ENCODE data around the gene TUBB2B.

Gene TUBB2B

DNA sequence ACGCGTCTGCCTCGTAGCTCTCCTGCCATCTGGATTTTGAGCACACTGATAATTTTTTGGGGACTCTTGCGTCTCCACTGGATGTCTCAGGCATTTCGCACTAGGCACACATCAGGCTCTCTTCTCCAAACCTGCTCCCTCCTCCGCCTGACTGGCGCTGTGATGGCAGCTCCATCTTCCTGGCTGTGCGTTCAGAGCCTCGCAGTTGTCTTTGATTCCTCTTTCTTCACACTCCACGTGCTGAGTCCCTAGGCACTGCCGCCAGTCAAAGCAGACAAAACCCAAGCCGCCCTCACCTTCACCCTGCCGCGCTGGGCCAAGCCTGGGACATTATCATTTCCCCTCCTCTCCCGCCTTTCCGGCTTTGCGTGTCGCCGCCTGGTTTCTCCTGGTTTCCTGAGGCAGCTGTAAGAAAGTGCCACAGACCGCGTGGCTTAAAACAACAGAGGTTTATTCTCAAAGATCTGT is 32.1 kb upstream of the TUBB2B start:
- Histone ChIP-seq H3K27ac (peak overlapping the region; percentile 92), H3K36me3 (peaks cover 37% of the 10 kb centered on the region), H3K4me2 (peak overlapping the region; percentile 94), H3K4me1 (peaks cover 31% of the 10 kb centered on the region), H3K27me3 (no peaks in the 10 kb centered on the region), H3K9me3 (0 out of 2 replicates have a peak, but pooled peaks cover 9% of the 10 kb centered on the region), H4K20me1 (peaks cover 44% of the 10 kb centered on the region), H3K4me3 (peak overlapping the region; percentile 100), H3K9ac (peak overlapping the region; percentile 93)
- TF ChIP-seq Cebpa-rat (IDR thresholded peaks at IDR 0.05): no peak

DNA sequence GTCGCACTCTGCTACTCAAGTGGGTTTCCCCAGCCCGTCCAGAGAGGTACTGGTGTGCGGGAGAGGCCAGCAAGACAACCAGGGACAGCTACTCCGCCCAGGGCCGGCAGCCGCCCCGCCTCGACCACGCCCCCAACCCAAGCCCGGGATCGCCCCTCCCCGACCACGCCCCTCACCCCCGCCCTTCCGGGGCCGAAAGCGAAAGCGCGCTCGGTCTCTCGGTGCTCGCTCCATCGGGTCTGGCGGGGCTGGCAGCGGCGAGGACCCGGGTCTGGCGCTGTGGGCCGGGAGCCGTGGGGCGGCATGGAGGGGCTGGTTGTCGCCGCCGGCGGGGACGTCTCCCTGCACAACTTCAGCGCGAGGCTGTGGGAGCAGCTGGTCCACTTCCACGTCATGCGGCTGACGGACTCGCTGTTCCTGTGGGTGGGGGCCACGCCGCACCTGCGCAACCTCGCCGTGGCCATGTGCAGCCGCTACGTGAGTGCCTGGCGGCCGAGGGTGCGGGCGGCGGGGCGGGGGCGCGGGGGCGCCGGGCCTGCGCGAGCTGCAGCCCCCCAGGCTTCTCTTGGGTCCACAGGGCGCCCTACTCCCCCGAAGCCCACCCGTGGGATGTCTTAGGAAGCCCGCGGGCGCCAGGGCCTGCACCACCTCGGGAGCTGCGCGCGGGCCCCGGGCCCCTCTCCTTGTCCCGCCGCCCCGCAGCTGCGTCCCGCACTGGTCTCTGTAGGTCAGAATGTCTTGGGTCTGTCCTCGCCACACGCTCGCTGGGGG is 31.5 kb upstream of the TUBB2B start, which contains the start of gene PSMG4:
PSMG4 (plus strand) TSS at position 228 of the 771 bp plus-strand sequence; CDS start at position 304, 76 bp downstream.
- peaks cover 31% of the 10 kb centered on the region for H3K36me3 ChIP-seq
- H3K27me3 ChIP-seq: no peaks in the 10 kb centered on the region
- H3K4me2 ChIP-seq: peak within 1 kb of the TSS; percentile 94
- peak within 1 kb of the TSS; percentile 100 for H3K4me3 ChIP-seq
- peaks cover 9% of the 10 kb centered on the region for H3K9me3 ChIP-seq
- peaks cover 31% of the 10 kb centered on the region for H3K4me1 ChIP-seq
- TF ChIP-seq Cebpa-rat (IDR thresholded peaks at IDR 0.05): no peak
- peak within 1 kb of the TSS; percentile 92 for H3K27ac ChIP-seq
- peaks cover 38% of the 10 kb centered on the region for H4K20me1 ChIP-seq
- H3K9ac ChIP-seq: peak within 1 kb of the TSS; percentile 93

DNA sequence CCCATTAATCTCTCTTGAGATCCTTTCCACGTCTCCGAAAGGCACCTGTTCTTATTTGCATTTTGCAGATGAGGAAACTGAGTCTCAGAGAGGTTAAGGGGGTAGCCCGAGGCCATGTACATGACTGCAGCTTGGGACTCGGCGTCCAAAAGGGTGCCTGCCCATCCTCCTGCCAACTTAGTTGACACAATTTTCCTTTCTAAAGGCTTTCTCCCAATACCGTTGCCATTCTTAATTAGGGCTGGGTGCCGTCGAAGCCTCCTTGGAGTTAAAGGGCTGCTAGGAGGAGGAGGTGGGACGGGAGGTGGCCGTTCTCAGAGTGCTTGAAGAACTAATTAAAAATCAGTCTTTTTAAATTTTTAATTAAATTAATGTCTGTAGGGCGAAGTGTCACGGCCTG is 30.7 kb upstream of the TUBB2B start:
- Histone ChIP-seq H3K4me3 (peak overlapping the region; percentile 100), H3K27ac (0 out of 2 replicates have a peak overlapping the region, but pooled peaks have one; percentile 92), H3K9ac (no peak overlapping the region), H3K4me1 (peaks cover 31% of the 10 kb centered on the region), H3K36me3 (peaks cover 24% of the 10 kb centered on the region), H3K4me2 (peak overlapping the region; percentile 80), H3K27me3 (no peaks in the 10 kb centered on the region), H3K9me3 (peaks cover 16% of the 10 kb centered on the region), H4K20me1 (peaks cover 31% of the 10 kb centered on the region)
- TF ChIP-seq Cebpa-rat (IDR thresholded peaks at IDR 0.05): no peak

DNA sequence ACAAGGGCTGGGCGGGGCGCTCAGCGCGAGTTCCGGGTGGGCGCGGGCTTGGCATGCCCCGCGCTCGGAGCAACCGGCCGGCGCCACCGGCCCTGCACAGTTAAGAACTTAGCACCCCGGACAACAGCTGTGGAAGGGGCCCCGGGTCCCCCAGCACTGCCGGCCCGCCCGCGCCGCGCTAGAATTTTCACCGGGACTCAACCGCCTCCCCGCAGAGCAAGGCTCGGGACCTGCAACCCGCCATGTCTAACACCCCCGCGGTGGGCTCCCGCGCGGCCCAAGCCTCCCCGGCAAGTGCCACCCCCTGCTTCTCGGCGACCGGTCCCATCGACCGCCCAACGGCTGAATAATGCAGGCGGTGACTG is 26.1 kb upstream of the TUBB2B start:
- no peaks in the 10 kb centered on the region for H3K27me3 ChIP-seq
- H3K9me3 ChIP-seq: peaks cover 16% of the 10 kb centered on the region
- H3K4me2 ChIP-seq: no peak overlapping the region
- no peaks in the 10 kb centered on the region for H3K36me3 ChIP-seq
- H3K4me3 ChIP-seq: no peak overlapping the region
- no peaks in the 10 kb centered on the region for H4K20me1 ChIP-seq
- H3K27ac ChIP-seq: no peak overlapping the region
- no peak overlapping the region for H3K9ac ChIP-seq
- no peak for TF ChIP-seq Cebpa-rat (IDR thresholded peaks at IDR 0.05)
- H3K4me1 ChIP-seq: peaks cover 10% of the 10 kb centered on the region

DNA sequence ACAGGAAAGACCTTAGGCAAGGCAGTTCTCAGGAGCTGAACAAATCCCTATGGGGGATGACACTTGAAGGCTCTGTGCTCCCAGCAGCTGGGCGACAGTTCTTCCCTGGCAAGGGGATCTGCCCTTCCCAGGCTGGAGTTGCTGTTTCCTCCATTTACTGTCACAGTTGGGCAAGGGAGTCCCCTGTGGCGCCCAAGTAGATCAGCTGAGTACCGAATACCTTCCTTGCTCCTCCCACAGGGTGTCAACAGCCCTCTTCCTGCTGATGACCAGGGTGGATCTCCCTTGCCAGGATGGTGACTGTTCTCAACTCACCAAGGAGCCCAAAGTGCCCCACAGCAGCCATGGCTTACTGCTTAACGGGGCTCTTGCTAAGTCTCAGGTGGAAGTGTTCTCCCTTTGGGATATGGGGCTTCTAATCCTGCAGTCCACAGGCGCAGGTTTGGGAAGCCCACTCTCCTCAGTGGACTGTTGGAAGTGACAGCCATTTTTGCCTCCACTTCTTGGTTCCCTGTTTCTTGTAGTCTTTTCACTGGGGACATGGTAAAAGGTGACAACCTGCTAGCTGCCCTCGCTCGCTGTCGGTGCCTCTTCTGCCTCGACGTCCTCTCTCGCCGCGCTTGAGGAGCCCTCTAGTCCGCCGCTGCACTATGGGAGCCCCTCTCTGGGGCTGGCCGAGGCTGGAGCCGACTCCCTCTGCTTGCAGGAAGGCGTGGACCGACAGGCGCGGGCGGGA is 25.6 kb upstream of the TUBB2B start:
- no peak overlapping the region for H3K4me2 ChIP-seq
- no peaks in the 10 kb centered on the region for H4K20me1 ChIP-seq
- H3K9ac ChIP-seq: no peak overlapping the region
- H3K27ac ChIP-seq: no peak overlapping the region
- peaks cover 16% of the 10 kb centered on the region for H3K9me3 ChIP-seq
- no peaks in the 10 kb centered on the region for H3K27me3 ChIP-seq
- H3K4me1 ChIP-seq: peaks cover 4% of the 10 kb centered on the region
- no peak for TF ChIP-seq Cebpa-rat (IDR thresholded peaks at IDR 0.05)
- no peaks in the 10 kb centered on the region for H3K36me3 ChIP-seq
- H3K4me3 ChIP-seq: no peak overlapping the region

DNA sequence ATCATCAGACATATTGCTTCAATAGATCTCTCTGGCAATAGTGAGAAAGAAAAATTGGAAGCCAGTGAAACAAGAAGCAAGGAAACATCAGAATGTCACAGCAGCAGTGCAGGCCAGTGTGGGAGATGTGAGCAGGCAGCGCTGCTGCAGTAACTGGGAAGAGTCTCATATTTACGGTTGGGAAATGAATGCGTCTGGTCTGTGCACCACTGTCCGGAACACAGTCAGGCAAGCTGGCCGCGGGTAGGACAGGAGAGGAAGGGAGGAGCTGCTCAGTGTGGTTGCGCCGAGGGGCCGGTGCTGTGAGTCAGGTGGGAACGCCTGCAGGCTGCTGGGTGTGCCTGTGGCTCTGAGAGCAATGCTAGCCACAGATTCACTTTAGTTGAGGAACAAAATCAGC is 24.9 kb upstream of the TUBB2B start:
- Histone ChIP-seq H3K36me3 (no peaks in the 10 kb centered on the region), H3K9ac (no peak overlapping the region), H3K4me1 (peaks cover 4% of the 10 kb centered on the region; the same call in 1 of the 2 replicates), H3K4me2 (no peak overlapping the region), H3K27me3 (no peaks in the 10 kb centered on the region), H3K27ac (no peak overlapping the region), H3K4me3 (no peak overlapping the region), H3K9me3 (peaks cover 16% of the 10 kb centered on the region), H4K20me1 (no peaks in the 10 kb centered on the region)
- TF ChIP-seq Cebpa-rat (IDR thresholded peaks at IDR 0.05): no peak

DNA sequence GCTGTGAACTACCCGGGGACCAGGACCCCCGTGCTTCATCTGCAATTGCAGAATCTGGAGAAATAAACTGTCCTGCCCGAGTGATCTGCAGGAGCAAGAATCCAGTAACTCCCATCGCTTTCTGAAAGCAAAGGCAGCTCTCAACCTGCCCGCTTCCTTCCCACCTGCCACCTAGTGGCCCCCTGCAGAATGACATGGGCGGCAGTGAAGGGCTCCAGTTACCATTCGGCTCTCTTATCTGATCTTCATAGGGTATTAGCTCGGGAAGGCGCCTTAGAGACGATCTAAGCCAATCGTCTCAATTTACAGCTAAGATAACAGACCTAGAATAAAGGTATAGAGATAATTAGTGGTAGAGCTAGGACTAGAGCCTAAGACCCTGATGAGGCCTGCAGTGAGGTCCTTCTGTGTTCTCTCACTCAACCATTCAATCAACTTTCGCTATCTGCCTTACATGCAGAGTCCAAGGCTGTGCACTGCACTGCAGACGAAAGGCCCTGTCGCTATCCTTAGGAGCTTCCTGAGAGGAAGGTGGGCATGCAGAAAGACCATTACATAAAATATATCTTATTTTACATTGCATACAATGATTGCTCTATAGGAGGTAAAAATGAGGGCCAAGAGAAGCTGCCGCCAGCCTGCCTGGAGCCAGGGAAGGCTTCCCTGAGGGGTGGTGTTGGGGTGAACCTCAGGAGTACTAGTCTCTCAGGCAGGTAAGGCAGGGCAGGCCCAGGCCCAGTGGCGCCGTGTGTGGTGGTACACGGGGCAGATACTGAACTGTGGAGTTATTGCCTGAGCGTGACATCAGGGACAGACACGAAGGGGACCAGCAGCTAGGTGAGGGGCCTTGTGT is 24.2 kb upstream of the TUBB2B start:
- Histone ChIP-seq H3K4me3 (no peak overlapping the region), H3K36me3 (no peaks in the 10 kb centered on the region), H3K4me1 (peaks cover 4% of the 10 kb centered on the region; the same call in 1 of the 2 replicates), H3K9me3 (peaks cover 16% of the 10 kb centered on the region), H3K27ac (no peak overlapping the region), H4K20me1 (no peaks in the 10 kb centered on the region), H3K27me3 (no peaks in the 10 kb centered on the region), H3K9ac (no peak overlapping the region), H3K4me2 (peak overlapping the region; percentile 34; the same call in 1 of the 2 replicates)
- TF ChIP-seq Cebpa-rat (IDR thresholded peaks at IDR 0.05): no peak

DNA sequence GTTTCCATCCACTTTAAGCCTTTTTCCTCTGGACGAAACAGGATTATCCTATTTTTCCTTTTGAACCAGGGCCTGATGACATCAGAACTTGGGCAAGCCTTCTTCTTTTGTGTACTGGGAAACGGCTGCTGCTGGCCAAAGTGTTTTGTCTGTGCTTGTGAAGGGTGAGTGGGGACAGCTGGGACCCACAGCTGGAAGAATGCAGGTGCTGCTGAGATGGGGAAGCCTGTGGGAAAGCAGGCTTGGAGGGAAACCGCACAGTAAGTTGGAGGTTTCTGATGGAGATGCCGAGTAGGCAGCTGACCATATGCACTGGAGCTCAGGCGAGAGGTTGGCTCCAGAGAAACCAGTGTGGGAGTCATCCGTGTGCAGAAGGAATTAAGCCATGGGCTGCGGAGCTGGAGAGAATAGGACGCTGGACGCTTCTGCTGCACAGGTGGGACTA is 22.8 kb upstream of the TUBB2B start:
- H3K4me3 ChIP-seq: no peak overlapping the region
- H3K9ac ChIP-seq: no peak overlapping the region

DNA sequence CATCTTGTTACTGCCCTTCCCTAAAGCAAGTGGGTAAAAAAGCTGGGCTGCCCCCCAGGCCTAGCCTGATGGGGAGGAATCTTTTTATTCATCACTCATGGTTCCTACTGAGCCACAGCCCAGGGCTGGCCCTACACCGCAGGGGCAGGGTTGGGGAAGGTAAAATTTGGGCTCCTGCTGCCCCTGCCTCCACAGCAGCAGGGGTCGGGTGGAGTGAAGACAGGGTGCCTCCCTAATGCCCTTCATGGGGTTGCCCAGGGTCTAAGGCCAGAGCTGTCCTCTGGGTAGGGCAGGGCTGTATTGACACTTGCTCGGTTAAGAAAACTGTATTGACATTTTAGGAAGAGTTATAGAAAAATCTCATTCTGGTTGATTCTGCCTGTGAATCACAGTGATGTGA is 22.4 kb upstream of the TUBB2B start:
- Histone ChIP-seq H3K27me3 (no peaks in the 10 kb centered on the region), H3K27ac (no peak overlapping the region), H3K9ac (no peak overlapping the region), H3K4me3 (no peak overlapping the region), H3K36me3 (no peaks in the 10 kb centered on the region), H4K20me1 (no peaks in the 10 kb centered on the region), H3K4me2 (no peak overlapping the region), H3K9me3 (peaks cover 11% of the 10 kb centered on the region), H3K4me1 (peaks cover 4% of the 10 kb centered on the region; the same call in 1 of the 2 replicates)
- no peak for TF ChIP-seq Cebpa-rat (IDR thresholded peaks at IDR 0.05)

More for the DNA sequence above, 22.8 kb upstream of the TUBB2B start:
- H4K20me1 ChIP-seq: no peaks in the 10 kb centered on the region
- no peak overlapping the region for H3K4me2 ChIP-seq
- no peaks in the 10 kb centered on the region for H3K36me3 ChIP-seq
- peaks cover 4% of the 10 kb centered on the region; the same call in 1 of the 2 replicates for H3K4me1 ChIP-seq
- TF ChIP-seq Cebpa-rat (IDR thresholded peaks at IDR 0.05): no peak
- peaks cover 15% of the 10 kb centered on the region for H3K9me3 ChIP-seq
- H3K27me3 ChIP-seq: no peaks in the 10 kb centered on the region
- no peak overlapping the region for H3K27ac ChIP-seq

Measured in BLaER1 (cell line).